DMS114 treated with DMSO at 0.1 percent for 48 hours (cell line): ENCODE results near the gene GRAMD1C.
"Not testable (repeated sequence)": the region's sequence is repeated elsewhere in the genome, so short reads cannot be mapped to it uniquely, and the experiment has no call there.

Experiments used
- DNase-seq: peaks from one replicate; lab custom pipeline; 2025; ENCODE audit not compliant: unreplicated experiment; lab: John Stamatoyannopoulos, UW

The GRAMD1C gene

GRCh38 chr3:113850391-113850790 is 11.8 kb downstream of the GRAMD1C start:
- not testable (repeated sequence) for DNase-seq

- no peak for DNase-seq
Measured at GRCh38 chr3:113852506-113852905, 13.9 kb downstream of the GRAMD1C start.

GRCh38 chr3:113867506-113867905 is 28.9 kb downstream of the GRAMD1C start:
- no peak for DNase-seq

- DNase-seq: no peak
Measured at GRCh38 chr3:113873293-113873692, 34.7 kb downstream of the GRAMD1C start.

- DNase-seq: no peak
Measured at GRCh38 chr3:113873814-113874526, 35.4 kb downstream of the GRAMD1C start.

- no peak for DNase-seq
Measured at GRCh38 chr3:113878403-113878802, 39.8 kb downstream of the GRAMD1C start.

- no peak for DNase-seq
Measured at GRCh38 chr3:113885050-113885449, 46.5 kb downstream of the GRAMD1C start.

- DNase-seq: no peak
Measured at GRCh38 chr3:113890256-113890900, 51.8 kb downstream of the GRAMD1C start.

GRCh38 chr3:113894927-113895326 is 56.3 kb downstream of the GRAMD1C start:
- no peak for DNase-seq

GRCh38 chr3:113895964-113896363 is 57.4 kb downstream of the GRAMD1C start:
- DNase-seq: no peak

- no peak for DNase-seq
Measured at GRCh38 chr3:113896930-113897329, 58.3 kb downstream of the GRAMD1C start.

- no peak for DNase-seq
Measured at GRCh38 chr3:113897373-113897777, 58.8 kb downstream of the GRAMD1C start.

GRCh38 chr3:113898892-113899291 is 60.3 kb downstream of the GRAMD1C start:
- no peak for DNase-seq

GRCh38 chr3:113906568-113907140 is 68.1 kb downstream of the GRAMD1C start:
- no peak for DNase-seq

- no peak for DNase-seq
Measured at GRCh38 chr3:113908133-113908532, 69.5 kb downstream of the GRAMD1C start.

- DNase-seq: no peak
Measured at GRCh38 chr3:113910966-113911365, 72.4 kb downstream of the GRAMD1C start.

- DNase-seq: peak; percentile 41
Measured at GRCh38 chr3:113912552-113913236, 74.1 kb downstream of the GRAMD1C start.

GRCh38 chr3:113914646-113915045 is 76.1 kb downstream of the GRAMD1C start:
- no peak for DNase-seq

GRCh38 chr3:113927556-113927955 is 89.0 kb downstream of the GRAMD1C start:
- no peak for DNase-seq

- DNase-seq: no peak
Measured at GRCh38 chr3:113946831-113947230, 108.2 kb downstream of the GRAMD1C start.

- peak; percentile 25 for DNase-seq
Measured at GRCh38 chr3:113947372-113948014, 108.9 kb downstream of the GRAMD1C start, which contains the start of gene ZDHHC23. Gene ZDHHC23 (plus strand): TSS chr3:113948013. CDS start chr3:113948803, 790 bp downstream.
